ENCODE measurements around the gene CMIP.
A peak's percentile ranks its signal among the peaks of the same experiment; 100 is the strongest.

The CMIP gene

DNA sequence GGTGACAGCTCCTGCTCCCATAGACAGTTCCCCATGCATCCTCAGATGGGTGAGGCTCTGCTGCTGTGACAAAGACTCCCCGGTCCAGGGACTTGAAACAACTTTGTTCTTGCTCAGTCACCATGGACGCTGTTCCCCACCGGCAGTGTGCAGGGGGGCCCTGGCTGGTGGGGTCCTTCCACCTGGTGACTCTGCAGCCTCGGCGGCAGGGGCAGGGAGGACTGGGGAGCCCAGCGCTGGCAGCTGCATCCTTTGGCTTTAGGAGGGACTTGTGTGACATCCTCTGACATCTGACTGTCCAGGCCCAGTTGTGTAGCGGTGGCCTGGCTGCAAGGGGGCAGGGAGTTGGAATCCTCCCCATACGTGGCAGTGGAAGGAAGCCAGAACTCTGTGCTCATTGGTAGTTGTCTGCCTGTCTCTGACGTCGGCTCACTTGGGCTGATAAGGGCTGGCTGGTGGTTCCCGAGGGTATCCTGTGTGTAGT lies 107.3 kb downstream of the CMIP start:
- DNase-seq: peak; percentile 22

DNA sequence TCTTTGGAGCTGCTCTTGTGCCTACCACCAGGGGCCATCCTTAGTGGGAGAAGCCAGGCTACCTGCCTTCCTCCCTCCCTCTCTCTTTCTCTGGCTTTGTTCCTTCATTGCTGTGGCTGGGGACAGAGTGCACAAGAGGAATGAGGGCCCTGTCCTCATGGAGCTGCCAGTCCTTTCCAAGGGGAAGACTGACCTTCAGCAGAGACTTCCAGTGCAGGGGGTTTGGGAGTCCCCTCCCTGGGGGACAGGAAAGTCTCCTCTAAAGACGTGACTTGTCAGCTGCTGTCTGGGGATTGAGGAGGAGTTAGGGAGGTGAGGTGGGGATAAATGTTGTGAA lies 108.1 kb downstream of the CMIP start:
- no peak for DNase-seq

DNA sequence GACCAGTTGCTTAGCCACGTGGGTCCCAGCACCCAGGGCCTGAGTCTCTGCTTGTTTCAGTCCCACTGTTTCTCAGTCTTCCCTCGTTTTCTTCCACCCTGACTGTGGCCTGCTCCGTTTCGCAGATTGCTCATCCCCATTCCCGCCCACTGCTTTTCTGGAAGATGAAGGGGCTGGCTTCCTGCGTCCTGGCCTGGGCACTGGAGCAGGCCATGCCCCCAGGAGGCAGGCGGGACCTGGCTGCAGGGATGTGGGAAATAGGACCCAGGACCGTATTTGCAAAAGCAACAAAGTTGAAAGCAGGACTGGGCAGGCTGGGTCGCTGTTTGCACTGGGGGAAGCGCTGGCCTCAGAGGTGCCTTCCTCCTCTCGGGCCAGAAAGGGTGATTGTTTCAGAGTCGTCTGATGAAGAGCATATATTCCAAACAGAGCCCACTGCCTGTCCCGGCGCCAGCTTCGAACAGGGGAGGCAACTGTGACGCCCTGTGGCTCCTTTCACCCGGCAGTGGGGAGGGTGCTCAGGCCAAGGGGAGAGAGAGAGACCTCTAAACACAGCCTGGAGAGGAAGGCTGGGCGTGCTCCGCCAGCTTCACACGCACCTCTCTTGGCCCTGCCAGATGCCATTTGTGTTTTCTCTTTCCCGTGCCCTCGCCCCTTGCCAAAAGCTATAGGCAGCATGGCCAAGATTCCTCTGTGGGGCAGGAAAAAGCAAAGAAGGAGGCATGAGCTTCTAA lies 108.6 kb downstream of the CMIP start:
- DNase-seq: peak; percentile 25

DNA sequence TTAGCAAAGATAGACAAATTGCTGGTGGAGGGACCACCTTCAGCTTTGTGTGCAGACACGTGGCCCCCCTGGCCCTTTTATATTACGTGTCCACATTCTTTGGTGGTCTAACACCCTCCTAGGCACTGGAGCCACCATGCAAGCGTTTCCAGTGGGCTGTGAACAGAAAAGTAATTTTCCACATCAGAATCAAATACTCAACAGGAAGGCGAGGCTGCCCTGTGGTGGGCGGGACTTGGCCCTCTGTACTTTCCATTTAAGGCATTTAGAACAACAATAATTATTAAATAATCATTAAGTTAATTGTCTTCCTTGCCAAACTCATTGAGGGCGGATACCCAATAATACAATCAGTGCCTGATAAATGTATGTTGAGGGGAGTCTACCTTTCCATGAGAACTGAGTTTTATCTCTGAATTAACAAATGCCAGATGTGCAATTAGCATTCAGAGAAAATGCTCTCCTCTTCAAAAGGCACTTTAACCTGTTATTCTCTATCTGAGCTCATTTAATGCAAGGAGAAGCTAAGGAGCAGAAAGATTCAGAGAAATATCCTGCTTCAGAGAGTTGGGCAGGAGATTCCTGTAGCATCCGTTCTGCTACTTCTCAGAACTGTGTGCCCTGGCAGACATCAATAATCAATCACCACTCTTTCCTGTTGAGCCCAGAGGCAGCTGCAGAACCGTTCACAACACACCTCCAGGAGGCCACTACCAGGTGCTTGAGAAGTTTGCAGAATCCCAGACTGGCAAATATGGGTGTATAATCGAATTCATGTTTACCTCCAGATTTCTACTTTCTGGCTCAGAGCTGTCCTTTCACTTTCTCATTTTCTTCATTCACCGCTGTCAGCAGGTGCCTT lies 109.4 kb downstream of the CMIP start:
- DNase-seq: no peak

DNA sequence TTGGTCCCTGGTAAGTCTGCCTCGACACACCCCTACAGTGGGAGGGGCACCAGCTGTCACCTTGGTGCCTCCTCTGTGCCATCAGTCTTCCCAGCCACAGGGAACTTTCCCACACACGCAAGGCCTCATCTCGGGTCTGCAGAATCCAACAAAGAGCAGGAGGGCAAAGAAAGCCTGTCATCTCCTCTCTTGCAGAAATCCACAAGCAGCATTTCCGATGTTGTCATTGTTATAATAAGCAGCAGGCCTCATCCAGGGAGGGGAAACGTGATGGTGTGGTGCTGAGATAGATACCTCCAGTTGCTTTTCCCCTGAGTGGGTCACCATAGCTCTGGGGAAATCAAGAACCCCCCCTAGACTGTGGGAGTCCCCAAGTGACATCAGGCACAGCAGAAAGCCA lies 110.4 kb downstream of the CMIP start:
- DNase-seq: no peak

DNA sequence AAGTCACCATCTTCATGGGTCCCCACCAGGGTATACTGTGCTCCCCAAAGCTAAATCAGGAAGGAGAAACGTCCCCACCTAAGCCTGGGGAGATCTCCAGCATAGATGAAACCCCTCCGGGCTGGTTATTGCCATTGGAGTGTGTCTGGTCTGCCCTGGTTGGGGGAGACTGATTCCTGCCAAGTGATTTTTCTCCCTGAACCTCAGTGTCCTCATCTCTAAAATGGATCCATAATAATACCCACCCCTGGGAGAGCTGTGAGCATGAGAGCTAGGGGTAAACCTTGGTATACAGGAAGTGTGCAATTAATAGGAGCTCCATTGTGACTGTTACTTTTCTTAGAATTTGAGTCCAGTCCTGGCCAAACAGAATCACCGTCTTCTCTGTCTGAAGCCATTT lies 111.1 kb downstream of the CMIP start:
- DNase-seq: no peak

DNA sequence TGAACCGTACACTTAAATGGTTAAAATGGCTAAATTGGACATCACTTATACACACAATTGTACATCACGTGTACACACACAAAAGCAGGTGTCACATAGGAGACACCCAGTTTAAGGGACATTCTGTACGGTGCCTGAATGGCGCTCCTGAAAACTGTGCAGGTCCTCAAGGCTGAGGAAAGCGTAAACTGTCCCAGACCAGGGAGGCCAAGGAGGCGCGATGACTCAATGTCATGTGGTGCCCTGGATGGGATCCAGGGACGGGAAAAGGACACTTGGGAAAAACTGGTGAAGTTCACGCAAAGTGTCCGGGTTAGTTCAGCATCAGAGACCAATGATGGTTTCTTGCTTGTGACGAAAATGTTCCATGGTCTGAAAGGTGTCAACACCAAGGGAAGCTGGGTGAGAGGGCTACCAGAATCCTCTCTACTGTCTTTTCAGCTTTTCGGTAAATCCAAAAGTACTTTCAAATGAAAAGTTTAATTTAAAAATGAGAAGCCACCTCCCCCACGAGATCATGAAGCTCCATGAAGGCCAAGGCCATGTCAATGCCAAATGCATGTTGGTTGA lies 112.2 kb downstream of the CMIP start:
- DNase-seq: no peak

DNA sequence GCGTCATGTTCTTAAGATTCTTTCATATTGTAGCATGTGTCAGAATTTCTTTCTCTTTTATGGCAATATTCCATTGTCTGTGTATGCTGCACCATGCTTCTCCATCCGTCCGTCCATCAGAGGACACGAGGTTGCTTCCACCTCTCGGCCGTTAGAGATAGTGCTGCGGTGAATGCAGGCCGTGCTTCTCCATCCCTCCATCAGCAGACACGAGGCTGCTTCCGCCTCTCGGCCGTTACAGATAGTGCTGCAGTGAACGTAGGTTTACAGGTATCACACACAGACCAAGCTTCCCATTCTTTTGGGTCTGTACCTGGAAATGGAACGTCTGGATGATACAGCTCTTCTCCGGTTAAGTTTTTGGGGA lies 113.5 kb downstream of the CMIP start:
- DNase-seq: no peak

DNA sequence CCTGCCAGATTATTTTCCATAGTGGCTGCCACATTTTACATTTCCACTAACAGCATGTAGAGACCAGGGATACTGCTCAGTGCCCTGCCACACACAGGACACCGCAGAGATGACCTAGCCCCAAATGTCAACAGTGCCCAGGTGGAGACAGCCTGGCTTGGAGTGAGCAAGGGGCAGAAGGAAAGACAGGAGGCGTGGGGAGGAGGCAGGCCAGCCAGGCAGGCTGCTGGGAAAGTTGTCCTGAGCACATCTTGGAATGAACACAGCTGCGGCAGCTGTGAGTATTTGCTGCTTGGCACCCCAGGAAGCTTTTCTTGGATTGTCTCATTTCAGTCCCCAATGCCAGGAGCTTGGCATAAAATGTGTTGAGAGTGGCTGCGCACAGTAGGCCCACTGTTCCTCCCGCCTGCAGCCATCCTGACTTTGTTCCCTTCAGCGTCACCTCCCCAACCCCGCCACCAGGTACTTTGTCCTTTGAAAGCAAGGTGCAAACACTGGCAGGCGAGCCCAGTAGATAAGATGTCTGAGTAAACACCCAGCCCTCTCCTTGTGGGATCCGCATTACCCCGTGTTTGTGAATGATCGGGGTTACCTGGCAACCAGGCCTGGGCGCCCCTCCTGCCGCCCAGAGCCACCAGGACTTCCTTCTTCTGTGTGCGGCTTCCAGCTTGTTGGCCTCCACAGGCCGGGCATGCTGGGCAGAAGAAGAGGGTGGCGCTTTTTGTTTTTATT lies 114.0 kb downstream of the CMIP start:
- no peak for DNase-seq

DNA sequence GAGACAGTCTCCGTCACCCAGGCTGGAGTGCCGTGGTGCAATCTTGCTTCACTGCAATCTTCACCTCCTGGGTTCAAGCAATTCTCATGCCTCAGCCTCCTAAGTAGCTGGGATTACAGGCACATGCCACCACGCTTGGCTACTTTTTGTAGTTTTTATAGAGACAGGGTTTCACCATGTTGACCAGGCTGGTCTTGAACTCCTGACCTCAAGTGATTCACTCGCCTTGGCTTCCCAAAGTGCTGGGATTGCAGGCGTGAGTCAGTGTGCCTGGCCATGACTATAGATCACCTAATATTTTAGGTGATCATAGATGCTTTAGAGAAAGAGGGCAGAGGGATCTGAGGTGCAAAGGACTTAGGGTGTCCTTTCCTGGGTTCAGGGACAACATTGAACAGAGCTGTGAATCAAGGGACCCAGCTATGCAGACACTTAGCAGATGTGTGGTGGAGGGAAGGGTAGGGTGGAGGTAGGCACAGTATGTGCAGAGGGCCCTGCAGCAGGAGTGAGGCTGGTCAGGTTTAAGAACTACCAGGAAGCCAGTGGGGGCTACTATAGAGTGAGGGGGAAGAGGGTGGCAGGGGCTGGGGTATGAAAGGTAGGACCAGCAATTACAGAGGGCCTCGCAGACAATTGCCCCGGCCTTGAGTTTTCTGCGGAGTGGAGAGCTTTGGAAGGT lies 116.5 kb downstream of the CMIP start:
- no peak for DNase-seq

DNA sequence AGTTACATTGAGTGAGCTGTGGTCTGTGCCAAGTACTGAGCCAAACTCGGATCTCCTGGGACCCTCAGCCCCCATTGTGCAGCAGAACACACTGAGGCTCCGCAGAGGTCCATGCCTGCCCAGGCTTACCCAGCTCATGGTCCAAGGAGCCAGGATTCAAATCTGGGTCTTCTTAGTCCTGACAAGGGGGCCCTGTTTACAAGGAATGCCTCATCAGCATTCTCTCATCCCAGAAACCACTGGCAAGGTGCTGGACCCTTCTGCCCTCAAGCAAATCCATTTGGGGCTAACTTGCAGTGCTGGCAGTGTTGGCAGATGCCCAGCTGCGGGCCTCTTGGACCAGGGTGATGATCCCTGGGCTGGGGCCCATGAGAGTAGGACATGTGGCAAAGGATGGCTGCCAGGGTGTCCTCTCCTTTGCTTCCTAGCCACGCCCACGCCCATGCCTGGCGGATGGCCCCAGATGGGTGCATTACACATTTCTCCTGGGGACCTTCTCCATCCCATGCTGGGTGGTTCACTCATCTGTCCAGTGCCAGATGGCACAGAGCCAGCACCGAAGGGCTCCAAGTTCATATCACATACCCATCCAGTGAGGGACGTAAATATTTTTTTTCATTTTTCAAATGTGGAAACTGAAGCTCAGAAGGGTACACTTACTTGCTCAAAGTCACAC lies 117.7 kb downstream of the CMIP start:
- DNase-seq: no peak

DNA sequence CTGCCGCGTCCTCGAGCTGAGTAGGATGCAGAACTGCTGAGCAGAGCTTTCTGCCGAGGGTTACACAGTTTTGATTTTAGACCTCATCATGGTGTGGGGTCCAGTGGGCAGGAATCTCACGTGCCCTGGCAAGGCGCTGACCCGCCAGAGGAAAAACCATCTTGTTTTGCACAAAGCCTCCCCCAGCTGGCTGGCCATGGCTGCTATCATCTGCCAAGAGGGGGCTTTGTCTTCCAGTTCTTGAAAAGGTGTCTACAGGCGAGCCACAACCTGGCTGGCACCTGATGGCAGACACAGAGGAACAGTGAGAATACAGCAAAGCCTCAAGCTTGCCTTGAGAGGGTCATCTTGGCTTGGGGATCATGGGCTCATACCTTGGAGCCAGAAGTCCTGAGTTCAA lies 118.3 kb downstream of the CMIP start:
- DNase-seq: no peak

DNA sequence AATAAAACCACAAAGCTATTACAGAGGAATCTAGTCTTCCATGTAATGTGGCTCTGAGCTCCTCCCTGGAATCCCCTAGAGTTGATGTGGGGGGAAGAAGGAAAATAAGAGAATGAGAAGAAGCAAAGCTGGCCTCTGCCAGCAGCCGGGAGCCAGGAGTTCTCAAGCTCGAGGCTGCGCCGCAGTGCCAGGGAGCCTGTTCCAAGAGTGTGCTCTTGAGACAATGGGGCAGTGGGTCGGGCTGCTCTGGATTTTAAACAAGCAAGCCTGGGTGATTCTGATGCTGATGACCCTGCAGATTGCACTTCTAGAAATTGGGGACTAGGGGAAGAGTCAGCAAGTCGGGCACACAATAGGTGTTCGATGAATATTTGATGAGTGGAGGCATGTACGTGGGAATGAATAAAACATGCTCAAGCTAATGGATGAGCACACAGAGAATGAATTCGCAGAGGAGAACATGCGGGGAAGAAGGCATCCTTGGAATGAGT lies 119.9 kb downstream of the CMIP start:
- DNase-seq: peak; percentile 51

DNA sequence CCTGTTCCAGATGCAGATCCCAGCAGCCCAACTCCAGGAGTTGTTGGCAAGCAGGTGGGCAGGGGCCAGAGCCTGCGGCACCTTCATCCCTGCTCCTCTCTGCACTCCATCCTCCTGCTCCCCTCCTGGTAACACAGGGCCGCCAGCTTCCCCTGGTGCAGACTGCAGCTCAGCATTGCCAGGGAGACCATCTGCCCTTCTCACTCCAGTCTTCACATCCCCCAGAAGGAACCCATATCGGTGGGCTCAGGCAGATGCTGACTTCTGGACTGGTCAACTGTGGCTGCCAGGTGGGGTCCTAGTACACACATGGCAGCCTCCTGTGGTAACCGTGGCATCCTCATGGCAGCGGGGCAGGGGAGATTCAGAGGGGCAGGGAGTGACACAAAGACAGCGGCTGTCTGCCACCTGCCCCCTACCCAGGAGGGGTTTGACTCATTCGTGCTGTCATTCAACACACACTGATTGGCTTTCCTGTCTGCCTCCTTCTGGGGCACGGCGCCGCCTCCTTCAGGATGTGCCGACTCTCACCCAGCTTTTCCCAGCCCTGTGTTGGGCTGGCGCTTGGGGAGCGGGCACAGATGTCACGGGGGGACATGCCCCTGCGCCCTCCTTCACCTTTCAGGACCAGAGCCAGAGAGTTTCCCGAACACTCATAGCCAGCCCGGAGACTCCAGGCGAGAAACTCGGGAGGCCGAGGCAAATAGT lies 120.9 kb downstream of the CMIP start:
- DNase-seq: no peak

DNA sequence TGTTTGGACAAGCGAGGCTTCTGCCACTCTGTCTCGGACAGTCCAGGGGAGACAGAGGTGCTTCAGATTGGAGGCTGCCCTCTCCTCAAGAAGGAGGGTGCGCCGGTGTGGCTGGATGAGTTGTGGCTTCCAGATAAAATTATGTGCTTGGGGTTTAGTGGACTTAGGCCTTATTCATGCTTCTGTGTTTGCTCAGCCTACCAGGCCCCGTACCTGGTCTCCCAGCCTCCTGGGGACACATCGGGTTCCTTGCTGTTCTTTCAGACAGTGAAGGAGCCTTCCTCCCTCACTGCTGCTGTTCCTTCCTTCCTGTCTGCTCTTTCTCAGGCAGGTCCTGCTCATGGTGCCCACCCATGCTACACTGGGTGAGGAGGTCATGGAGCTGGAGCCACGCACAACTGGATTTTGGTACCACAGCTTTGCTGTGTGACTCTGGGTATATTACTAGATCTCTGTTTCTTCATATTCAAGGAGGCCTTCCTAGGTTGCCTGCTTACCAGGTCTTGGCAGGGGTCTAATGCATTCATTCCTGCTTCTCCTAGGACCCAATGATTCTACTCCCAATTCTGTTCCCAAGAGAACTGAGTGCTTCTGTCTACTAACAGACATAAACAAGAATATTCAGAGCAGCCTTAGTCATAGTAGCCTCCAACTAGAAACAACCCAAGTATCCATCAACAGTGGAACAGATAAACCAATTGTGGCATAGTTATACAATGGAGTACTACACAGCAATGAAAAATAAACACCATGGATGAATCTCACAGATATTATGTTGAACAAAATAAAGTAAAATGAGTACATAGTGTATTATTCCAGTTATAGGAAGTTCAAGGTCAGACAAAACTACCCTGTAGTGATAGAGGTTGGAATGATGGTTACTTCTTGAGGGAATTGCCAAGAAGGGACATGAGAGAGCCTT lies 121.7 kb downstream of the CMIP start:
- no peak for DNase-seq

DNA sequence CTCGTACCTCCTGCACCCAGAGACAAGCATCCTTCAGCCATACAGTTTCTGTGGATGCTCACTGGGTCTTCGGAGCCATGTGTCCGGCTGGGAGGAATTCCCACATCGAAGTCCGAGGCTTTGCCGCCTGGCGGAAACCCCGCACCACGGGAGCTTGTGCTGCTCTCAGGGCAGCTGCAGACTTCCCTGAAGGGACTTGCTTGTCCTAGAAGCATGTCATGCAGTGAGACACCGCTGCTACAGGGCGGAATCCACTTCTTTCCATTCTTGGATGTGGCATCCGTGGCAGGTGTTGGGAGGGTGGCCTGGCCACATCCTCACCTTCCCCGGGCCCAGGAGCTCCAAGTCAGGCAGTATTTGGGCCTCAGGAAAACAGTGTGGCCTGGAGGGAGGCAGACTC lies 122.5 kb downstream of the CMIP start:
- no peak for DNase-seq

DNA sequence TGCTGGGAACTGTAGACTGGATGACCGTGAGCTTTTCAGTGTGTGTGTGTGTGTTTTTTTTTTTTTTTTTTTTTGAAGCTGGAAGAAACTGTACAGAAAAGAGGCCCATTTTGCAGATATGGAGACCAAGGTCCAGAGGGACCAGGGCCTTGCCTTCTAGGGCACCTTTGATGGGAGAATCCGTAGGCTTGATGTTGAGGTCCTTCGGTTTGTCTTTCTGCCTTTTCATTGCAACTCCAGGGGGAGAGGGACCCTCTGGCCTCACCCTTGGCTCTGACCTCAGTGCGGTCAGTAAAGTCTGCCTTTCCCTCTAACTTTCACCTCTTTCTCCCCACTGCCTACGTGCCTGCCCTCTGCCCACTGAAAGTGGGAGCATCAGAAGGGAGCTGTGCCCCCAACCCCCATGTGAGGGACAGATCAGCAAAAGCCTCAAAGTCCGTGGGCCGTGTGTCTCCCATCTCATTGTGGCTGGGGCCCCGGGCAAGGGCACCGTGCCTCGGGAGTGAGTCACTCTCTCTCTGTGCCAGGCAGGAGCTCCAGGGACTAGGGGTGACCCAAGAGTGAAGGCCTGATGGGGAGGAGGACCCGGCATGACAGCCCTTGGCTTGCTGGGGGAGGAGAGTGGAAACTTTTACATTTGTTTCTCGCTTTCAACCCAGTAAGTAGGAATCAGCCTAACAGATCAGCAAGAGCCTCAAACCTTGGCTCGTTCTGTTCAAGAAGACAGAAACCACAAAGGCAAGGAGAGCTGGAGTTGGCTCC lies 123.6 kb downstream of the CMIP start:
- peak; percentile 18 for DNase-seq

DNA sequence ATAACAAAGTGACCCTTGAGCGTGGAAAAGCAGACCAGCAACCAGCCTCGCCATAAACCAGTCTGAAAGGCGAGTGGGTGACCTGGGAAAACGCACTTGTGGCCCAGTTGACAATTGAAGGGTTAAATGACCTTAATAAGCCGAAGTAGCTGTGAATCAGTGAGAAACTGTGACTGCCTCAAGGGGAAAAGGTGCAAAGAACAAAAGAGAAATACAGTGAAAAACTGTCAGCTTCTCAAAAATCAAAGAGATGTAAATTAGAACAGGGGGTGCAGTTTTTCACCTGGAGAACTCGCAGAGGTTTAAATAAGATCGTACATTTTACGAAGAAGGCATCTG lies 124.1 kb downstream of the CMIP start:
- DNase-seq: no peak

DNA sequence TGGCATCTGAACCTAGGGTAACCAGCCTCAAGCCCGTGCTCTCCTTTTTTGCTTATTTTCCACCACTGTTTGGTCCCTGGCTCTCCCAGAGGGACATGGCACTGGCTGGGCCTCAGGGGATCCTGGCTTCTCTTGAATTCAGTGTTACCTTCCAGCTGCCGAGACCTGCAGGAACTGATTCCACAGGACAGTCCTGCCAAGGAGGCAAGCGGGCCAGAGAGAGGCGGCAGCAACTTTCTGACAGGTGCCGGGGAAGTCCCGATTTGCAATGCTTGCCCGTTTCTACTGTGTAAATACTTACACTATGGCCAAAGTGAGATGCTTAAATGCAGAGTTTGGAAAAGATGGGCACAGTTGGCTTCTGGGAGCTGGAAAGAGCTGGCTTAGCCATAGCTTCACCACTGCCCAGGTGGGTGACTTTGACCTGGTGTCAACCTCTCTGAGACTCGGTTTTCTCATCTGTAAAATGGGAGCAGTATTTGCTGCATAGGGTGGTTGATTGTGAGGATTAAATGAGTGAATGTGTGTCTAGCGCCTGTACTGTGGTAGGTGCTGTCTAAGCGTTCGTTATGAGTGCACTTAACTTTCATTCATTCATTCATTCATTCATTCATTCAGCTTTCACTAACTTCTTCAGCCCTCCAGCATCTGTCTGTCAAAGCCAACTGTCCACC lies 124.9 kb downstream of the CMIP start:
- no peak for DNase-seq

Data from fibroblast of skin of abdomen (primary cell).